Transverse colon (tissue), 4 donors: ENCODE data around the gene LONP2. TPM values are rescaled to one million over a fixed set of nuclear protein-coding genes. Genes with fewer than 3 reads are reported as not detected.

Source experiments
- DNase-seq: peaks from one replicate; pipeline ENCODE4 v3.0.0-alpha.2; 2019
- H3K27ac ChIP-seq, 4 donors: fragments of 200-600 bp; sonication (generic); 2 replicates each; pipeline ENCODE4 v1.5.1; 2016 to 2018; ENCODE audit warnings: inconsistent platforms in 4 of 4
- H3K27me3 ChIP-seq: fragments of 200-600 bp; sonication (generic); 2 replicates; pipeline ENCODE4 v1.5.1; 2017; ENCODE audit warnings: inconsistent platforms
- H3K36me3 ChIP-seq, 4 donors: fragments of 200-600 bp; sonication (generic); 2 replicates each; pipeline ENCODE4 v1.5.1; 2017 to 2019; ENCODE audit warnings: inconsistent platforms in 4 of 4
- H3K4me1 ChIP-seq, 4 donors: fragments of 200-600 bp; sonication (generic); 2 replicates each; pipeline ENCODE4 v1.5.1; 2017 to 2020; ENCODE audit warnings: inconsistent platforms in 4 of 4
- H3K4me3 ChIP-seq, 4 donors: fragments of 200-600 bp; sonication (generic); 1 replicate in 1 of 4; 2 replicates in 3 of 4; pipeline versions ENCODE4 v1.5.1 to v1.6.1; 2017 to 2019; ENCODE audit warnings: inconsistent platforms in 4 of 4
- H3K9me3 ChIP-seq, 2 donors: fragments of 200-600 bp; sonication (generic); 2 replicates each; pipeline ENCODE4 v1.5.1; 2017 to 2019; ENCODE audit warnings: inconsistent platforms in 2 of 2
- CTCF ChIP-seq, 5 experiments: fragments of 200-600 bp in 3 of 5; fragments of 450-650 bp in 2 of 5; sonication (generic) in 3 of 5; IDR thresholded peaks; 1 replicate in 2 of 5; 2 replicates in 3 of 5; pipeline ENCODE4 v1.5.1; 2016 to 2017; ENCODE audit warnings: antibody characterized with exemption in 5 of 5, inconsistent platforms in 3 of 5, mild to moderate bottlenecking in 2 of 5, moderate library complexity in 1 of 5
- EP300 ChIP-seq: sonication (generic); formaldehyde crosslinking; IDR thresholded peaks from one replicate; pipeline ENCODE4 v1.6.1; 2017; ENCODE audit warnings: antibody characterized with exemption, low read depth
- POLR2A ChIP-seq: fragments of 450-650 bp; IDR thresholded peaks from one replicate; pipeline ENCODE4 v1.6.1; 2016; ENCODE audit warnings: antibody characterized with exemption, mild to moderate bottlenecking, moderate library complexity
- POLR2AphosphoS5 ChIP-seq, 3 donors: sonication (generic); formaldehyde crosslinking; IDR thresholded peaks; one replicate each; pipeline ENCODE4 v1.6.1; 2016; ENCODE audit warnings: antibody characterized with exemption in 3 of 3
- WGBS, 2 donors: methylation state at CpG; one replicate each; pipeline ENCODE4 v1.1.5; 2018; ENCODE audit warnings: low coverage in 1 of 2; 5-methylcytosine and 5-hydroxymethylcytosine counted together
- in situ Hi-C, 4 donors: fragments of 200-750 bp; cut with MboI; loops; one replicate each; pipeline versions ENCODE4 v1.15.0 to v1.15.1; 2017; ENCODE audit warnings: low sequenced_read_pairs in 3 of 4, low pct_ligation_motif_present in 1 of 4, low pct_unique_long_range_greater_than_20kb in 1 of 4
- intact Hi-C: fragments of 100-400 bp; cut with DNase I; formaldehyde crosslinking; loops from one replicate; pipeline ENCODE4 v1.15.1; 2023; ENCODE audit warnings: low total_unique reads
- total RNA-seq, 4 donors: library from RNA; depleted of rRNA; stranded (reverse); fragments of >200 nt; gene quantifications; one replicate each; pipeline ENCODE4 v1.1.0, GENCODE V29; 2016

Gene LONP2
- total RNA-seq, 4 donors from 2014 or later: 51.3 to 104 (median 65.3) TPM

DNA sequence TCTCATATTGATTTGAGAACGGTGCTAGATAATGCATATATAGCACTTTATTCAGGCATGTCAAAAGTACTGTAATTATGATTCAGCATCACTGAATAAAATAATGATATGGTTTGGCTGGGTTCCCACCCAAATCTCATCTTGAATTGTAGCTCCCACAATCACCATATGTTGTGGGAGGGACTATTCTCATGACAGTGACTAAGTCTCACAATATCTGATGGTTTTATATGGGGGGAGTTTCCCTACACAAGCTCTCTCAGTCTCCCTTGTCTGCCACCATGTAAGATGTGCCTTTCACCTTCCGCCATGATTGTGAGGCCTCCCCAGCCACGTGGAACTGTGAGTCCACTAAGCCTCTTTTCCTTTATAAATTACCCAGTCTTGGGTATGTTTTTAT lies 25.6 kb upstream of the LONP2 start:
- no peak for TF ChIP-seq CTCF (IDR thresholded peaks at IDR 0.05)
- no peak for TF ChIP-seq POLR2A
- TF ChIP-seq EP300: no peak
- no peak for TF ChIP-seq POLR2AphosphoS5 (IDR thresholded peaks at IDR 0.05)
- 79 to 81% methylated on average over 2 to 3 of the region's 3 CpGs for WGBS, 2 donors

DNA sequence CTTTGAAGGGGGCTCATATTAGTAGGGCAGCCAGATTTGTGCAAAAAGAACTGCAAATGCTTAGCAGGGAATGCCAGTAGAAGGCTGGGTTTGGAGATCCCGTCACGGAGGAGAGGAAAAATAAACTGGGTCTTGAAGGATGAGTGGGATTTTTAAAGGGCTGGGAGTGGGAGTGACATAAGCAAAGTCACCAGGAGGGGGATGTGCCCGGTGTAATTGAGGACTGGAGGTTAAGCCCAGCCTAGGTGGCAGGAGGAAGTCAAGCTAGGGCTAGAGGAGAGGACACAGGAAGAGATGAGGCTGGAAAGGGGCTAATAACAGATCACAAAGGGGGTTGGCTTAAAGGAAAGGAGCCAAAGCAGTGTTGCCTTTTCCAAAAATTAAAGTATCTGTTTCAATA lies 23.2 kb upstream of the LONP2 start:
- Histone ChIP-seq H3K4me3 (no peak overlapping the region), H3K27me3 (no peaks in the 10 kb centered on the region), H3K4me1 (no peaks in the 10 kb centered on the region), H3K27ac (no peak overlapping the region), H3K36me3 (no peaks in the 10 kb centered on the region), H3K9me3 (no peaks in the 10 kb centered on the region)
- in situ Hi-C loops (loop anchor here in 1 of 4 donors (25.0 kb wide), 1 partner anchor 416 kb away; no protein-coding TSS in a partner anchor), intact Hi-C loops (no loop called here)
- 78 to 90% methylated on average over 2 to 3 of the region's 3 CpGs for WGBS, 2 donors
- TF ChIP-seq POLR2A: no peak
- TF ChIP-seq EP300: no peak
- no peak for TF ChIP-seq CTCF (IDR thresholded peaks at IDR 0.05)
- TF ChIP-seq POLR2AphosphoS5 (IDR thresholded peaks at IDR 0.05): no peak
- no peak for DNase-seq

More for the DNA sequence above, 25.6 kb upstream of the LONP2 start:
- Histone ChIP-seq H3K4me3 (no peak overlapping the region), H3K27me3 (no peaks in the 10 kb centered on the region), H3K27ac (no peak overlapping the region), H3K4me1 (no peaks in the 10 kb centered on the region), H3K9me3 (no peaks in the 10 kb centered on the region), H3K36me3 (no peaks in the 10 kb centered on the region)
- intact Hi-C loops (no loop called here), in situ Hi-C loops (loop anchor here in 1 of 4 donors (25.0 kb wide), 1 partner anchor 419 kb away; no protein-coding TSS in a partner anchor)
- DNase-seq: no peak

GRCh38 chr16:48223490-48223889 lies 20.6 kb upstream of the LONP2 start:
- H3K4me3 ChIP-seq: no peak overlapping the region
- intact Hi-C loops (no loop called here), in situ Hi-C loops (loop anchor here in 1 of 4 donors (25.0 kb wide), 1 partner anchor 414 kb away; no protein-coding TSS in a partner anchor)
- WGBS, 2 donors: 95 to 100% methylated on average over 2 to 4 of the region's 4 CpGs
- H3K4me1 ChIP-seq: no peaks in the 10 kb centered on the region
- no peak overlapping the region for H3K27ac ChIP-seq
- TF ChIP-seq POLR2A: no peak
- TF ChIP-seq POLR2AphosphoS5 (IDR thresholded peaks at IDR 0.05): no peak
- no peak for TF ChIP-seq EP300
- TF ChIP-seq CTCF (IDR thresholded peaks at IDR 0.05): no peak
- DNase-seq: no peak
- no peaks in the 10 kb centered on the region for H3K36me3 ChIP-seq
- H3K27me3 ChIP-seq: no peaks in the 10 kb centered on the region
- H3K9me3 ChIP-seq: no peaks in the 10 kb centered on the region

GRCh38 chr16:48225456-48225855 lies 18.6 kb upstream of the LONP2 start:
- Histone ChIP-seq H3K27ac (no peak overlapping the region), H3K27me3 (no peaks in the 10 kb centered on the region), H3K4me3 (no peak overlapping the region), H3K4me1 (no peaks in the 10 kb centered on the region), H3K9me3 (no peaks in the 10 kb centered on the region), H3K36me3 (no peaks in the 10 kb centered on the region)
- DNase-seq: no peak
- WGBS, 2 donors: 85 to 86% methylated on average over 5 of the region's 5 CpGs
- in situ Hi-C loops: loop anchor here in 1 of 4 donors (25.0 kb wide), 1 partner anchor 412 kb away; no protein-coding TSS in a partner anchor
- intact Hi-C loops: no loop called here
- TF ChIP-seq POLR2AphosphoS5 (IDR thresholded peaks at IDR 0.05) (no peak), EP300 (no peak), POLR2A (no peak), CTCF (IDR thresholded peaks at IDR 0.05) (no peak)
